Measurements from ENCODE around the gene HOXA6. TPM values are rescaled to one million over a fixed set of nuclear protein-coding genes. Genes with fewer than 3 reads are reported as not detected.

HOXA6 gene
- total RNA-seq, 1 experiment from 2014 or later: 12.7 TPM

DNA sequence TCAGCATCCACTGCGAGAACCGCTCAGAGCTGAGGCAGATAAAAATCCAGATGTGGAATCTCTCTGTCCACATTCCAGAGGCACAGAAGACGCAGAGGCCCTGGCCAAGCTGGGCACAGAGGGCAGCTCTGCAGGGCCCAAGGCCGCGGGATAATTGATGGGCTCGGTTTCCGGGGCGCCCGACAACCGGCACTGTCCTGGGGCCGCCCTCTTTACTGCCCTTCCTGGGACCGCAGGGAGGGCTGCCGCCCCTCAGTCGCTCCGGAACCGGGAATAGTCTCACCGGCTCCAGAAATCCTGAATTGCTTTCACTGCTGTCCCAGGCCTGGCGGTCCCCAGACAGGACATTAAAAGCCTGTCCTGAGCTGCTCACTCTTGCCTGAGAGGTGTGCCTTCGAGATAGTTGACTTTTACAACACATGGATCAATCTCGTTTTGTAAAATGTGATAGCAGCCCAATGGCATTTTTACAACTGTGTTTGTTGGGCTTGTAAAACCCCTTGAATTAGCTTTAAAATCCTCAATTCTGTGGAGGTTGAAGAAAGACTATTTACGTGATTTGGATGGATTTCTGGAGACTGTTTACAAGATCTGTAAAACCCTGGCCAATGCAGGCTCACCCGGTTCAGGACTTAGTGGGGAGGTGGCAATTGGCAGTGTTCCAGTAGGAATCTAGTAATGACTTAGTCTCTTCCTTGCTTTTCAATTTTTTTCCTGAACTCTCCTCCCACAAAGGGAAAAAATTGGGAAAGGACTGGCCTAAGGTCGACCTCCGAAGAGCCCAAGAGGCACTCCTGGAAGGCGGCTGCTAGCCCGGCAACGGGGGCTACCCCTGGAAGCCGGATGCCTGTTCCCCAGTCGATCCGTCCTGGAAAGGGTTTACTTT lies 1.4 kb upstream of the HOXA6 start:
- peak overlapping the region; percentile 82 for H3K27ac ChIP-seq (ENCODE audit: low read depth, low read length)
- ChIA-PET POLR2A (interaction anchor here (1.1 to 2.5 kb wide), 2 partner anchors 16 to 467 kb away, joined by 4 to 8 read pairs; no protein-coding TSS in a partner anchor), RAD21 (ENCODE audit: low non-redundant PET in 1 of 2, low total read pairs in 2 of 2, uncharacterized antibody in 2 of 2, unreplicated experiment in 2 of 2) (interaction anchor here (0.5 to 1.2 kb wide), 2 partner anchors 767 to 779 kb away, joined by 3 to 4 read pairs; no protein-coding TSS in a partner anchor), CTCF (interaction anchor here (0.6 to 3.7 kb wide), 3 partner anchors 12 to 462 kb away, joined by 3 to 27 read pairs (median 10); no protein-coding TSS in a partner anchor)
- no peaks in the 10 kb centered on the region for H3K9me2 ChIP-seq (ENCODE audit: insufficient read depth)
- intact Hi-C loops (cut with micrococcal nuclease): no loop called here
- peak overlapping the region; percentile 74 for H3K9ac ChIP-seq (ENCODE audit: low read length)
- no TSS peak for BruUV-seq (replicated peaks)
- H3K27me3 ChIP-seq (ENCODE audit: insufficient read depth, low read length): no peaks in the 10 kb centered on the region
- ATAC-seq (no peak), DNase-seq (ENCODE audit: low read depth, low spot score) (no peak)
- peaks cover 26 to 62% of the 10 kb centered on the region in 2 experiments for H3K4me1 ChIP-seq (ENCODE audit: control insufficient read depth in 1 of 2, insufficient read depth in 2 of 2, low read length in 2 of 2)
- TF ChIP-seq, protein P1, sequence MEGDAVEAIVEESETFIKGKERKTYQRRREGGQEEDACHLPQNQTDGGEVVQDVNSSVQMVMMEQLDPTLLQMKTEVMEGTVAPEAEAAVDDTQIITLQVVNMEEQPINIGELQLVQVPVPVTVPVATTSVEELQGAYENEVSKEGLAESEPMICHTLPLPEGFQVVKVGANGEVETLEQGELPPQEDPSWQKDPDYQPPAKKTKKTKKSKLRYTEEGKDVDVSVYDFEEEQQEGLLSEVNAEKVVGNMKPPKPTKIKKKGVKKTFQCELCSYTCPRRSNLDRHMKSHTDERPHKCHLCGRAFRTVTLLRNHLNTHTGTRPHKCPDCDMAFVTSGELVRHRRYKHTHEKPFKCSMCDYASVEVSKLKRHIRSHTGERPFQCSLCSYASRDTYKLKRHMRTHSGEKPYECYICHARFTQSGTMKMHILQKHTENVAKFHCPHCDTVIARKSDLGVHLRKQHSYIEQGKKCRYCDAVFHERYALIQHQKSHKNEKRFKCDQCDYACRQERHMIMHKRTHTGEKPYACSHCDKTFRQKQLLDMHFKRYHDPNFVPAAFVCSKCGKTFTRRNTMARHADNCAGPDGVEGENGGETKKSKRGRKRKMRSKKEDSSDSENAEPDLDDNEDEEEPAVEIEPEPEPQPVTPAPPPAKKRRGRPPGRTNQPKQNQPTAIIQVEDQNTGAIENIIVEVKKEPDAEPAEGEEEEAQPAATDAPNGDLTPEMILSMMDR (IDR thresholded peaks at IDR 0.05 in 2 of 3, conservative IDR thresholded peaks at IDR 0.05 in 1 of 3; ENCODE audit: borderline replicate concordance in 1 of 3, insufficient read depth in 1 of 3, low read depth in 2 of 3, low read length in 2 of 3): no peak
- TF ChIP-seq JUND (IDR thresholded peaks at IDR 0.05) (no peak), EGR1 (IDR thresholded peaks at IDR 0.05; ENCODE audit: low read depth) (no peak), ZBTB33 (IDR thresholded peaks at IDR 0.05; ENCODE audit: extremely low read depth, insufficient replicate concordance, low read length) (no peak), REST (IDR thresholded peaks at IDR 0.05; ENCODE audit: low read depth) (no peak), EZH2 (IDR thresholded peaks at IDR 0.05) (no peak)
- H3K36me3 ChIP-seq (ENCODE audit: control insufficient read depth in 1 of 2, insufficient read depth in 2 of 2, low read length in 2 of 2): peaks cover 5 to 6% of the 10 kb centered on the region in 2 experiments; a peak in 2 of 4 replicates
- peaks cover 45% of the 10 kb centered on the region for H3K79me2 ChIP-seq (ENCODE audit: insufficient read depth, low read length)
- peak overlapping the region; percentile 95 for H3K4me2 ChIP-seq (ENCODE audit: low read length)
- H3K9me3 ChIP-seq (ENCODE audit: control insufficient read depth in 1 of 2, insufficient read depth in 1 of 2, low read depth in 1 of 2, low read length in 2 of 2): no peaks in the 10 kb centered on the region
- no peaks in the 10 kb centered on the region for H4K20me1 ChIP-seq (ENCODE audit: insufficient read depth)
- no peak overlapping the region for H2AFZ ChIP-seq (ENCODE audit: low read depth, low read length, poor library complexity, severe bottlenecking)
- peak overlapping the region; percentile 40 to 71 for H3K4me3 ChIP-seq (replicated peaks in 1 of 2; ENCODE audit: low read depth in 1 of 2, low read length in 2 of 2)

Data from HCT116 (cell line).